DMS114 treated with DMSO at 0.1 percent for 48 hours (cell line): Measurements from ENCODE around the gene CCDC102B.

Experiments
- DNase-seq: peaks from one replicate; lab custom pipeline; 2025; ENCODE audit not compliant: unreplicated experiment; lab: John Stamatoyannopoulos, UW

CCDC102B gene

GRCh38 chr18:69067048-69067447 is 269.2 kb downstream of the CCDC102B start:
- DNase-seq: no peak

- no peak for DNase-seq
Measured at GRCh38 chr18:69071680-69072079, 273.8 kb downstream of the CCDC102B start.

- no peak for DNase-seq
Measured at GRCh38 chr18:69081846-69082245, 284.0 kb downstream of the CCDC102B start.

GRCh38 chr18:69082499-69082898 is 284.6 kb downstream of the CCDC102B start:
- no peak for DNase-seq

GRCh38 chr18:69085951-69086350 is 288.1 kb downstream of the CCDC102B start:
- DNase-seq: no peak

GRCh38 chr18:69088973-69089372 is 291.1 kb downstream of the CCDC102B start:
- DNase-seq: no peak

GRCh38 chr18:69097349-69097748 is 299.5 kb downstream of the CCDC102B start:
- DNase-seq: no peak

GRCh38 chr18:69102959-69103358 is 305.1 kb downstream of the CCDC102B start:
- DNase-seq: no peak
